ENCODE results near the gene GAK. TPM values are rescaled to one million over a fixed set of nuclear protein-coding genes. Genes with fewer than 3 reads are reported as not detected.

GAK gene
- total RNA-seq, 1 donor from 2014 or later = 97.1 TPM

DNA sequence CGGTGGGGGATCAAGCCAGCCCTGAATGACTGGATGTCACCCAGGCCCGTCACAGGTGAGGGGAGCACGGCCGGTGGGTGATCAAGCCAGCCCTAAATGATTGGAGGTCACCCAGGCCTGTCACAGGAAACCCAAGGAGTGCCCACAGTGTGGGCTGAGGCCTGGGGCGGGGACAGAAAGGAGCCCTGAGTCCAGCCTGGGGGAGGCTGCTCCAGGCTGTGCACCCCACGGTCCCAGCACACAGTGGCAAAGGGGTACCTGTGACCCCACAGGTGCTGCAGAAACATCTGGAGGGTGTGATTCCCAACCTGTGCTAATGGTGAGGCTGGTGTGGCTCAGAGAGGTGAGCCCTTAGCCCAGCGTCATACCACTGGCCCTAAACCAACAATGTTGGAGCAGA, 100.0 kb downstream of the GAK start:
- Mint-ChIP-seq H3K9me3 (no peaks in the 10 kb centered on the region), H3K36me3 (no peaks in the 10 kb centered on the region), H3K27ac (no peak overlapping the region), H3K4me3 (no peak overlapping the region), H3K4me1 (ENCODE audit: unreplicated experiment) (no peaks in the 10 kb centered on the region), H3K27me3 (peaks cover 21% of the 10 kb centered on the region)
- TF ChIP-seq, protein P1, sequence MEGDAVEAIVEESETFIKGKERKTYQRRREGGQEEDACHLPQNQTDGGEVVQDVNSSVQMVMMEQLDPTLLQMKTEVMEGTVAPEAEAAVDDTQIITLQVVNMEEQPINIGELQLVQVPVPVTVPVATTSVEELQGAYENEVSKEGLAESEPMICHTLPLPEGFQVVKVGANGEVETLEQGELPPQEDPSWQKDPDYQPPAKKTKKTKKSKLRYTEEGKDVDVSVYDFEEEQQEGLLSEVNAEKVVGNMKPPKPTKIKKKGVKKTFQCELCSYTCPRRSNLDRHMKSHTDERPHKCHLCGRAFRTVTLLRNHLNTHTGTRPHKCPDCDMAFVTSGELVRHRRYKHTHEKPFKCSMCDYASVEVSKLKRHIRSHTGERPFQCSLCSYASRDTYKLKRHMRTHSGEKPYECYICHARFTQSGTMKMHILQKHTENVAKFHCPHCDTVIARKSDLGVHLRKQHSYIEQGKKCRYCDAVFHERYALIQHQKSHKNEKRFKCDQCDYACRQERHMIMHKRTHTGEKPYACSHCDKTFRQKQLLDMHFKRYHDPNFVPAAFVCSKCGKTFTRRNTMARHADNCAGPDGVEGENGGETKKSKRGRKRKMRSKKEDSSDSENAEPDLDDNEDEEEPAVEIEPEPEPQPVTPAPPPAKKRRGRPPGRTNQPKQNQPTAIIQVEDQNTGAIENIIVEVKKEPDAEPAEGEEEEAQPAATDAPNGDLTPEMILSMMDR (conservative IDR thresholded peaks at IDR 0.05) = no peak
- no peak for DNase-seq (ENCODE audit: extremely low spot score, unreplicated experiment)

DNA sequence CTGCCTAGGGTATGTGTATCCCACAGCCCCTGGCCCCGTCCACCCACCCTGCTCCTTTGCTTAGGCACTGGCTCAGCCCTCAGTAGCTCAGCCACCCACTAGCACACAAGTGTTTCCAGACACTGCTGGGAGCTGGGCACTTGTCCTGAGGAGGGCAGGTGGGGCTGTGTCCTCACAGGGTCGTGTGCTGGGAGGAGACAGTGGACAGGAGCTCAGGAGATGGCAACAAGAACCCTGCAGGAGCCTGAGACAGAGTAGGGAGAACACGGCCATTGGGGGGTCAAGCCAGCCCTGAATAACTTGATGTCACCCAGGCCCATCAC, 100.7 kb downstream of the GAK start:
- Mint-ChIP-seq H3K4me3 (no peak overlapping the region), H3K4me1 (ENCODE audit: unreplicated experiment) (no peaks in the 10 kb centered on the region), H3K27ac (no peak overlapping the region), H3K36me3 (no peaks in the 10 kb centered on the region), H3K27me3 (peaks cover 21% of the 10 kb centered on the region), H3K9me3 (no peaks in the 10 kb centered on the region)
- TF ChIP-seq, protein P1 (conservative IDR thresholded peaks at IDR 0.05) = no peak
- no peak for DNase-seq (ENCODE audit: extremely low spot score, unreplicated experiment)

DNA sequence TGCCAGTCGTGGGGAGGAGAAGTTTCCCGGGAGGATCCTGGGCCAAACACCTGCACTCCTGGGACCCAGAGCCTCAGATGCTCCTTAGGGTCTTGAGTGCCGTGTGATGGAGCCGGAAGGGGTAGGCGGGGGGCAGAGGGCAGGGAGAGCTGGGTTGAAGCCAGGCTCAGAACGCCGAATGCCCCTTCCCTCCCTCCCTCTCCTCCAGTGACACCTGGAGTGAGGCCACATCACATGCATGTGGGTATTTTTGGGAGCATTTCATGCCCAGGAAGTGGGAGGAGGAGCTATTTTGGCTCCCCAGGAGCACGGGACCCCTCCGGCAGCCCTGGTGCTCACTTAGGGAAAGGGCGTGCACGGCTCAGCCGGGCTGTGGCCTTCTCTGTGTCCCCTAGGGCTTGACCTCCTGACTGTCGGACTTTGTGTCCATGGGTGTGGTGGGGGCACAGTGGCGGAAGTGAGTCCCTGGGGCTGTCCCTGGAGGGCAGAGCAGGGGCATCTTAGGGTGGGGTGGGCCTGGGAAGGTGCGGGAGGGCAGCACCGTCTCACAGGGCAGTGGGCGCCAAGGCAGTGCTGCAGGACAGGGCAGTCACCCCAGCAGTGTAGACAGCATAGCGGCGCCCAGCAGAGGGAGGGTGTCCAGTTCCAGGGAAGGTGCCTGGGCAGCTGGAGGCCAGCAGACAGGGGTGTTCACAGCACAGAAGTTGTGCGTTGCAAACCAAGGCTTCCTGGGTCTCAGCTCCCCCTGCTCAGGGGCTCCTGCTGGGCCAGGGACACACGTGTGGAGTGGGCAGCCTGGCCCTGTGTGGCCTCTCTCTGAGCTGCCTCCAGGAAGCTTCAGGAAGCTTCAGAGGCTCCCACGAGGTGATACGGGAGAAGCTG, 101.3 kb downstream of the GAK start:
- Mint-ChIP-seq H3K4me1 (ENCODE audit: unreplicated experiment) (no peaks in the 10 kb centered on the region), H3K4me3 (no peak overlapping the region), H3K9me3 (no peaks in the 10 kb centered on the region), H3K36me3 (no peaks in the 10 kb centered on the region), H3K27ac (no peak overlapping the region), H3K27me3 (peaks cover 21% of the 10 kb centered on the region)
- DNase-seq (ENCODE audit: extremely low spot score, unreplicated experiment) = no peak
- TF ChIP-seq, protein P1 (conservative IDR thresholded peaks at IDR 0.05) = no peak

DNA sequence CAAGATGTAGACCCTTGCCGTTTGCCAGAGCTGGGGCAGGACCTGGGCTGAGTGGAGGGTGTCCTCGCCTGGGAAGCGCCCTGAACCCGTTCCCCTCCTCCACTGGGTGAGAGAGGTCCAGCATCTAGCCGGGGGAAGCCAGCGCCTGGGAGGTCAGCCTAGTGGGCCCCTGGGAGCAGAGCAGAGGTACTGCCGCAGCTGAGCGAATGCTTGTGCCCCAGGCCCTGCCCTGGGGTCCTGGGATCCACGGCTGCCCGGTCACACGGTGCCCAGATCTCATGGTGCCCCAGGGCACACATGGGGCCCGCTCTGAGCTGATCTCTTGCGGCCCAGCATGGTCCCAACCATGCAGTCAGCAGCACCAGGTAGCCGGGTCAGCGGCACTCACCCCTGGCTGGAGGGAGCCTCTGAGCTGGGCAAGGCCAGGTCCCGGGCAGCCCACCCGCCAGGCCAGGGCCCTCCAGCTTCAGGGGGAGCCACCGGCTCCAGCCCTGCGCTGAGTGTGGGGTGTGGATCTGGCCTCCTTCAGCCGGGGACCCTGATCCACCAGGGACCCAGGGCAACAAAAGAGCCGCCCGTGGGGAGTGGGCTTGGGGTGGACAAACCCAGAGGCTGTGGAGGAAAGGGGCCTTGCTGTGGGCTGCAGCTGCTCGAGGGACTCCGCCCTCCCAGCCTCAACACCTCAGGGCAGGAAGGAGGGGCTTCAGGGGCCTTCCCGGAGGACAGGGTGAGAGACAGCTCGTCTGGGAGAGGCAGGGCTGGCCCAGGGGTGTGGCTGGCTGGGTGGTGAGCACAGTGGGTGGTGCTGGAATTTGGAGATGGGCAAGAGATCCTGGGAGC, 102.1 kb downstream of the GAK start:
- TF ChIP-seq, protein P1 (conservative IDR thresholded peaks at IDR 0.05) = no peak
- no peak overlapping the region for H3K4me3 Mint-ChIP-seq
- H3K4me1 Mint-ChIP-seq (ENCODE audit: unreplicated experiment) = no peaks in the 10 kb centered on the region
- no peak overlapping the region for H3K27ac Mint-ChIP-seq
- no peak for DNase-seq (ENCODE audit: extremely low spot score, unreplicated experiment)
- H3K36me3 Mint-ChIP-seq = no peaks in the 10 kb centered on the region
- peaks cover 21% of the 10 kb centered on the region for H3K27me3 Mint-ChIP-seq
- H3K9me3 Mint-ChIP-seq = no peaks in the 10 kb centered on the region

DNA sequence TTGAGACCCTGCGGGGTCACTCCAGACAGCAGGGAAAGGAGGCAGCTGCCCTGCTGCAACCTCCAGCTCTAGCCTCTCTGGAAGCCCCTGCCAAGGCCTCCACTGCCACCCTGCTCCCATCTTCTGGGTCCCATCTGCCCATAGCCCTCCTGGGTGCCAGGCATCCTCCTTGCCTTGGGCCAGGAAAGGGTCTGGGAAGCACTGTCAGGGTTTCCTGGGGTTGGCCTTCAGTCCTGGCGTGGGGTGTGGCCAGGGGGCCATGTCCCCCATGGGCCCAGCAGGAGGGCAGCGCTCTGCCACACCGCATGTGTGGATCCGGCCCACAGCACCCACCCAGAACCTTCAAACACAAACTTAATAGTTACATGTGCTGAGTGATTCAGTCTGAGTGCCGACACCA, 102.8 kb downstream of the GAK start:
- Mint-ChIP-seq H3K4me1 (ENCODE audit: unreplicated experiment) (no peaks in the 10 kb centered on the region), H3K4me3 (no peak overlapping the region), H3K36me3 (no peaks in the 10 kb centered on the region), H3K27me3 (peaks cover 25% of the 10 kb centered on the region), H3K27ac (no peak overlapping the region), H3K9me3 (no peaks in the 10 kb centered on the region)
- no peak for DNase-seq (ENCODE audit: extremely low spot score, unreplicated experiment)
- TF ChIP-seq, protein P1 (conservative IDR thresholded peaks at IDR 0.05) = no peak
